Fibroblast of lung (primary cell): ENCODE data around the gene MYO3B. TPM values are rescaled to one million over a fixed set of nuclear protein-coding genes. Genes with fewer than 3 reads are reported as not detected.

Experiments used
- DNase-seq, 2 donors: peaks; one replicate each; pipeline versions ENCODE4 v3.0.0 to v3.0.0-alpha.2; 2010; ENCODE audit warnings: low read depth in 2 of 2
- H2AFZ ChIP-seq: 2 replicates; pipeline ENCODE4 v1.5.1; 2012; ENCODE audit warnings: low read length, control low read depth, inconsistent platforms
- H3K27ac ChIP-seq: 2 replicates; pipeline ENCODE4 v1.5.1; 2011; ENCODE audit warnings: low read length, control low read depth; ENCODE audit not compliant: insufficient read depth
- H3K27me3 ChIP-seq: 2 replicates; pipeline ENCODE4 v1.5.1; 2011; ENCODE audit warnings: mild to moderate bottlenecking, low read length; ENCODE audit not compliant: control insufficient read depth, insufficient read depth
- H3K36me3 ChIP-seq: 2 replicates; pipeline ENCODE4 v1.5.1; 2011; ENCODE audit warnings: low read length; ENCODE audit not compliant: control insufficient read depth, insufficient read depth
- H3K4me1 ChIP-seq: 2 replicates; pipeline ENCODE4 v1.5.1; 2011; ENCODE audit warnings: low read length; ENCODE audit not compliant: control insufficient read depth, insufficient read depth; ENCODE audit errors: extremely low read depth
- H3K4me2 ChIP-seq: 2 replicates; pipeline ENCODE4 v1.5.1; 2011; ENCODE audit warnings: low read length, control low read depth; ENCODE audit not compliant: insufficient read depth; ENCODE audit errors: extremely low read depth
- H3K4me3 ChIP-seq, 4 experiments: fragments of 200-600 bp in 1 of 4; sonication (generic) in 1 of 4; replicated peaks in 1 of 4; 2 replicates each; pipeline ENCODE4 v1.5.1; 2011 to 2016; ENCODE audit warnings: low read length in 4 of 4, low read depth in 3 of 4, mild to moderate bottlenecking in 3 of 4, control low read depth in 2 of 4, inconsistent platforms in 1 of 4, mixed read lengths in 1 of 4; ENCODE audit not compliant: insufficient read depth in 1 of 4; ENCODE audit errors: control extremely low read depth in 1 of 4
- H3K79me2 ChIP-seq: 2 replicates; pipeline ENCODE4 v1.5.1; 2012; ENCODE audit warnings: mild to moderate bottlenecking, low read length, inconsistent platforms; ENCODE audit not compliant: control insufficient read depth, insufficient read depth
- H3K9ac ChIP-seq: 2 replicates; pipeline ENCODE4 v1.5.1; 2011; ENCODE audit warnings: mild to moderate bottlenecking, low read length, control low read depth; ENCODE audit not compliant: insufficient read depth
- H3K9me3 ChIP-seq: 2 replicates; pipeline ENCODE4 v1.5.1; 2012; ENCODE audit warnings: low read depth, low read length; ENCODE audit not compliant: control insufficient read depth, insufficient read depth
- H4K20me1 ChIP-seq: 2 replicates; pipeline ENCODE4 v1.5.1; 2011; ENCODE audit warnings: low read length; ENCODE audit not compliant: control insufficient read depth, insufficient read depth; ENCODE audit errors: extremely low read depth
- EZH2 ChIP-seq: IDR thresholded peaks from 2 replicates; pipeline ENCODE4 v1.5.1; 2012; ENCODE audit warnings: low read length, control low read depth, mild to moderate bottlenecking; ENCODE audit errors: missing control alignments
- polyA plus RNA-seq, 2 donors: library from polyadenylated mRNA; depleted of rRNA in 1 of 2; stranded (reverse) in 1 of 2; unstranded in 1 of 2; fragments of >200 nt; gene quantifications; 2 replicates each; pipeline ENCODE4 v1.2.1, GENCODE V29; 2011 to 2012; ENCODE audit warnings: missing spikeins in 1 of 2
- total RNA-seq: library from RNA; depleted of rRNA; stranded (reverse); fragments of >200 nt; gene quantifications from 2 replicates; pipeline ENCODE4 v1.2.1, GENCODE V29; 2014
- TF ChIP-seq, protein P1 (sequence below), 2 donors: IDR thresholded peaks in 1 of 2; conservative IDR thresholded peaks in 1 of 2; 1 replicate in 1 of 2; 2 replicates in 1 of 2; pipeline ENCODE4 v1.5.1; 2011 to 2012; ENCODE audit warnings: low read length in 2 of 2, control low read depth in 1 of 2, inconsistent platforms in 1 of 2, low read depth in 1 of 2, mild to moderate bottlenecking in 1 of 2

MYO3B gene
- total and polyA plus RNA-seq, 2 donors (not counting 1 experiment from before 2014, with no cell fraction given): 0.06 to 0.50 TPM

DNA sequence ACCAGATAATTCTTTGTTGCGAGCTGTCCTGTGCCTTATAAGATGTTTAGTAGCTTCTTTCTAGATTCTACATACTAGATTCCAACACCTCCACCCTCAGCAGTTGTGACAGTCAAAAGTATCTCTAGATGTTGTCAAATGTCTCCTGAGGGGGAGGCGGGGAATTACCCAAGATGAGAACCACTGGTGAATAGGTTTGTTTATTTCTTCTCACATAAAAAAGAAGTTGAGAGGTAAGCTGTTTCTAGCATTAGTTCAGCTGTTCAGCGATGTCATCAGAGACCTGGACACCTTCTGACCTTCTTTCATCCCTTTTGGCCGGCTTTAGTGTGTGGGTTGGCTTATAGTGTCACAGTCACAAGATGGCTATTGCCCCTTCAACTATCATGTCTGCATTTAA, 299.7 kb downstream of the MYO3B start:
- no peaks in the 10 kb centered on the region for H3K4me1 ChIP-seq
- H3K4me2 ChIP-seq: no peak overlapping the region
- no peaks in the 10 kb centered on the region for H3K79me2 ChIP-seq
- no peak overlapping the region for H3K9ac ChIP-seq
- no peak overlapping the region for H3K4me3 ChIP-seq
- H3K27ac ChIP-seq: no peak overlapping the region
- H4K20me1 ChIP-seq: no peaks in the 10 kb centered on the region
- H2AFZ ChIP-seq: no peak overlapping the region
- no peak for DNase-seq
- H3K36me3 ChIP-seq: no peaks in the 10 kb centered on the region
- TF ChIP-seq, protein P1, sequence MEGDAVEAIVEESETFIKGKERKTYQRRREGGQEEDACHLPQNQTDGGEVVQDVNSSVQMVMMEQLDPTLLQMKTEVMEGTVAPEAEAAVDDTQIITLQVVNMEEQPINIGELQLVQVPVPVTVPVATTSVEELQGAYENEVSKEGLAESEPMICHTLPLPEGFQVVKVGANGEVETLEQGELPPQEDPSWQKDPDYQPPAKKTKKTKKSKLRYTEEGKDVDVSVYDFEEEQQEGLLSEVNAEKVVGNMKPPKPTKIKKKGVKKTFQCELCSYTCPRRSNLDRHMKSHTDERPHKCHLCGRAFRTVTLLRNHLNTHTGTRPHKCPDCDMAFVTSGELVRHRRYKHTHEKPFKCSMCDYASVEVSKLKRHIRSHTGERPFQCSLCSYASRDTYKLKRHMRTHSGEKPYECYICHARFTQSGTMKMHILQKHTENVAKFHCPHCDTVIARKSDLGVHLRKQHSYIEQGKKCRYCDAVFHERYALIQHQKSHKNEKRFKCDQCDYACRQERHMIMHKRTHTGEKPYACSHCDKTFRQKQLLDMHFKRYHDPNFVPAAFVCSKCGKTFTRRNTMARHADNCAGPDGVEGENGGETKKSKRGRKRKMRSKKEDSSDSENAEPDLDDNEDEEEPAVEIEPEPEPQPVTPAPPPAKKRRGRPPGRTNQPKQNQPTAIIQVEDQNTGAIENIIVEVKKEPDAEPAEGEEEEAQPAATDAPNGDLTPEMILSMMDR (conservative IDR thresholded peaks at IDR 0.05 in 1 of 2, IDR thresholded peaks at IDR 0.05 in 1 of 2; ENCODE audit: low read depth in 1 of 2, low read length in 2 of 2): no peak
- no peak for TF ChIP-seq EZH2
- H3K9me3 ChIP-seq: no peaks in the 10 kb centered on the region
- H3K27me3 ChIP-seq: no peaks in the 10 kb centered on the region

DNA sequence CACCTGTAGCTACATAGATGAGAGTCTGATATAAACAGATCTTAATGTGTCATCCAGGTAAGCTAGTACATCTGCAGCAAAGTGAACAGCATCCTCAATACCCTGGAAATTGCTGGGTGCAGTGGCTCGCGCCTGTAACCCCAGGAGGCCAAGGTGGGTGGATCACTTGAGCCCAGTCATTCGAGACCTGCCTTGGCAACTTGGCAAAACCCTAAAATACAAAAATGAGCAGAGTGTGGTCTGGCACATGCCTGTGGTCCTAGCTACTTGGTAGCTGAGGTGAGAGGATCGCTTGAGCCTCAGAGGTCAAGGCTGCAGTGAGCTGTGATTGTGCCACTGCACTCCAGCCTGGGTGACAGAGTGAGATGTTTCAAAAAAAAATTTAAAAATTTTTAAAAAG, 303.3 kb downstream of the MYO3B start:
- Histone ChIP-seq H3K4me3 (no peak overlapping the region), H3K27ac (no peak overlapping the region), H3K36me3 (no peaks in the 10 kb centered on the region), H3K9me3 (no peaks in the 10 kb centered on the region), H2AFZ (no peak overlapping the region), H3K9ac (no peak overlapping the region), H3K4me2 (no peak overlapping the region), H3K79me2 (no peaks in the 10 kb centered on the region), H3K27me3 (no peaks in the 10 kb centered on the region), H4K20me1 (no peaks in the 10 kb centered on the region), H3K4me1 (no peaks in the 10 kb centered on the region)
- DNase-seq: no peak
- TF ChIP-seq EZH2: no peak
- TF ChIP-seq, protein P1 (conservative IDR thresholded peaks at IDR 0.05 in 1 of 2, IDR thresholded peaks at IDR 0.05 in 1 of 2; ENCODE audit: low read depth in 1 of 2, low read length in 2 of 2): no peak

DNA sequence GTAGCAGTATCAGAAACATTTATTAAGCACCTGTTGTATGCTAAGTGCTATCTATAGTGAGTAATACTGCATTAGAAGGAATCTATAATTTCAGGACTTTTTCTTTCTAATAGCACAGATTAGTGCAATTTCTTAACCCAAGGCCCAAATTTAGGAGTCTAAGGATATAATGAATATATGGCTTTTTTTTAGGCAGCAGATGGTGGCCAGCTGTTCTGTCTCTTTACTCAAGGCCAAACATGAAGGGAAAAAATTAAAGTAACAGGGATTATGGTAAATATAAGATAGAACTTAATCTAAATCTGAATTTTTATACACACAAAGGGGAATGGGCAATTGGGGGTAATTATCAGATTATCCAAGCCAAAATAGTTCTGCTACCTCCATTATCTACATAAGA, 306.6 kb downstream of the MYO3B start:
- Histone ChIP-seq H3K4me3 (no peak overlapping the region), H3K9ac (no peak overlapping the region), H3K9me3 (no peaks in the 10 kb centered on the region), H3K79me2 (no peaks in the 10 kb centered on the region), H4K20me1 (no peaks in the 10 kb centered on the region), H2AFZ (no peak overlapping the region), H3K4me1 (no peaks in the 10 kb centered on the region), H3K27ac (no peak overlapping the region), H3K36me3 (no peaks in the 10 kb centered on the region), H3K4me2 (no peak overlapping the region), H3K27me3 (no peaks in the 10 kb centered on the region)
- TF ChIP-seq, protein P1 (conservative IDR thresholded peaks at IDR 0.05 in 1 of 2, IDR thresholded peaks at IDR 0.05 in 1 of 2; ENCODE audit: low read depth in 1 of 2, low read length in 2 of 2): no peak
- TF ChIP-seq EZH2: no peak
- DNase-seq: no peak
